ENCODE results near the gene IDUA. TPM values are rescaled to one million over a fixed set of nuclear protein-coding genes. Genes with fewer than 3 reads are reported as not detected.
A peak's percentile ranks its signal among the peaks of the same experiment; 100 is the strongest.

Gene IDUA
- total RNA-seq, 4 donors from 2014 or later: 11.0 to 33.1 (median 19.7) TPM

GRCh38 chr4:957231-957580 is 29.6 kb upstream of the IDUA start:
- 78% methylated on average over 8 of the region's 8 CpGs for WGBS
- Histone ChIP-seq H3K27ac (no peak overlapping the region), H3K9me3 (no peaks in the 10 kb centered on the region), H3K4me1 (peaks cover 11% of the 10 kb centered on the region), H3K36me3 (peaks cover 87% of the 10 kb centered on the region), H3K4me3 (no peak overlapping the region), H3K27me3 (no peaks in the 10 kb centered on the region)
- no peak for DNase-seq (ENCODE audit: low spot score in 2 of 2)
- TF ChIP-seq EP300 (IDR thresholded peaks at IDR 0.05) (no peak), CTCF (IDR thresholded peaks at IDR 0.05) (no peak), POLR2A (IDR thresholded peaks at IDR 0.05) (no peak), POLR2AphosphoS5 (IDR thresholded peaks at IDR 0.05) (no peak)

- H3K4me3 ChIP-seq: no peak overlapping the region
- DNase-seq (ENCODE audit: low spot score in 2 of 2): no peak
- H3K4me1 ChIP-seq: peaks cover 15% of the 10 kb centered on the region
- H3K27me3 ChIP-seq: no peaks in the 10 kb centered on the region
- WGBS: 91% methylated on average over 26 of the region's 45 CpGs
- H3K27ac ChIP-seq: no peak overlapping the region
- peaks cover 91% of the 10 kb centered on the region for H3K36me3 ChIP-seq
- no peak for TF ChIP-seq POLR2AphosphoS5 (IDR thresholded peaks at IDR 0.05)
- TF ChIP-seq POLR2A (IDR thresholded peaks at IDR 0.05): no peak
- TF ChIP-seq CTCF (IDR thresholded peaks at IDR 0.05): no peak
- TF ChIP-seq EP300 (IDR thresholded peaks at IDR 0.05): no peak
- no peaks in the 10 kb centered on the region for H3K9me3 ChIP-seq
Observed at GRCh38 chr4:957581-958313, 29.1 kb upstream of the IDUA start.

GRCh38 chr4:958314-958665 is 28.6 kb upstream of the IDUA start:
- DNase-seq (ENCODE audit: low spot score in 2 of 2): no peak
- TF ChIP-seq POLR2AphosphoS5 (IDR thresholded peaks at IDR 0.05) (no peak), CTCF (IDR thresholded peaks at IDR 0.05) (no peak), EP300 (IDR thresholded peaks at IDR 0.05) (no peak), POLR2A (IDR thresholded peaks at IDR 0.05) (no peak)
- peaks cover 15% of the 10 kb centered on the region for H3K4me1 ChIP-seq
- H3K27me3 ChIP-seq: no peaks in the 10 kb centered on the region
- no peak overlapping the region for H3K4me3 ChIP-seq
- H3K36me3 ChIP-seq: peaks cover 86% of the 10 kb centered on the region
- 90% methylated on average over 17 of the region's 17 CpGs for WGBS
- H3K9me3 ChIP-seq: no peaks in the 10 kb centered on the region
- no peak overlapping the region for H3K27ac ChIP-seq

- no peak overlapping the region for H3K4me3 ChIP-seq
- no peak for DNase-seq (ENCODE audit: low spot score in 2 of 2)
- peaks cover 15% of the 10 kb centered on the region for H3K4me1 ChIP-seq
- H3K9me3 ChIP-seq: no peaks in the 10 kb centered on the region
- WGBS: 89% methylated on average over 15 of the region's 17 CpGs
- no peak overlapping the region for H3K27ac ChIP-seq
- H3K27me3 ChIP-seq: no peaks in the 10 kb centered on the region
- peaks cover 81% of the 10 kb centered on the region for H3K36me3 ChIP-seq
- TF ChIP-seq CTCF (IDR thresholded peaks at IDR 0.05) (no peak), EP300 (IDR thresholded peaks at IDR 0.05) (no peak), POLR2A (IDR thresholded peaks at IDR 0.05) (no peak), POLR2AphosphoS5 (IDR thresholded peaks at IDR 0.05) (no peak)
Observed at GRCh38 chr4:958696-959337, 28.0 kb upstream of the IDUA start.

GRCh38 chr4:959338-960139 is 27.3 kb upstream of the IDUA start:
- no peak overlapping the region for H3K27ac ChIP-seq
- H3K9me3 ChIP-seq: no peaks in the 10 kb centered on the region
- peaks cover 15% of the 10 kb centered on the region for H3K4me1 ChIP-seq
- no peaks in the 10 kb centered on the region for H3K27me3 ChIP-seq
- 88% methylated on average over 5 of the region's 24 CpGs for WGBS
- peak in 1 of 2 donors; percentile 73 for DNase-seq (ENCODE audit: low spot score in 2 of 2)
- TF ChIP-seq CTCF (IDR thresholded peaks at IDR 0.05) (no peak), POLR2A (IDR thresholded peaks at IDR 0.05) (no peak), POLR2AphosphoS5 (IDR thresholded peaks at IDR 0.05) (no peak), EP300 (IDR thresholded peaks at IDR 0.05) (no peak)
- peaks cover 74% of the 10 kb centered on the region for H3K36me3 ChIP-seq
- no peak overlapping the region for H3K4me3 ChIP-seq
